CD4-positive, alpha-beta memory T cell (primary cell): ENCODE results near the gene GNG4. TPM values are rescaled to one million over a fixed set of nuclear protein-coding genes. Genes with fewer than 3 reads are reported as not detected.
"Not testable (repeated sequence)": the region's sequence is repeated elsewhere in the genome, so short reads cannot be mapped to it uniquely, and the experiment has no call there.

Experiments used
- CTCF ChIA-PET: fragments of 350-600 bp; sonication (Branson Sonifier 250); formaldehyde crosslinking; loops from one replicate; lab custom pipeline; 2021; ENCODE audit warnings: inconsistent platforms; ENCODE audit not compliant: partially characterized antibody; lab: Charles Lee
- POLR2A ChIA-PET: fragments of 350-600 bp; sonication (Branson Sonifier 250); formaldehyde crosslinking; loops from one replicate; lab custom pipeline; 2021; ENCODE audit not compliant: partially characterized antibody; lab: Charles Lee
- DNase-seq, 5 donors: peaks; one replicate each; pipeline versions ENCODE4 v3.0.0 to v3.0.0-alpha.2; 2020 to 2022; ENCODE audit warnings: mixed read lengths in 1 of 5
- H3K27ac ChIP-seq: one replicate; pipeline ENCODE4 v1.7.0; 2013; ENCODE audit warnings: low read depth, low read length
- H3K27me3 ChIP-seq: 2 replicates; pipeline ENCODE4 v1.7.0; 2013; ENCODE audit warnings: mild to moderate bottlenecking, low read length, moderate library complexity; ENCODE audit not compliant: insufficient read depth
- H3K36me3 ChIP-seq: 2 replicates; pipeline ENCODE4 v1.7.0; 2013; ENCODE audit warnings: mild to moderate bottlenecking, low read length, moderate library complexity; ENCODE audit not compliant: insufficient read depth
- H3K4me1 ChIP-seq: 2 replicates; pipeline ENCODE4 v1.7.0; 2013; ENCODE audit warnings: mild to moderate bottlenecking, low read length, moderate library complexity; ENCODE audit not compliant: insufficient read depth
- H3K4me3 ChIP-seq, 2 donors: one replicate each; pipeline ENCODE4 v1.7.0; 2013; ENCODE audit warnings: low read length in 2 of 2, mild to moderate bottlenecking in 1 of 2
- H3K9me3 ChIP-seq, 2 donors: one replicate each; pipeline ENCODE4 v1.7.0; 2013; ENCODE audit warnings: low read length in 2 of 2, control low read depth in 1 of 2; ENCODE audit not compliant: control insufficient read depth in 1 of 2
- H3K27ac Mint-ChIP-seq, 7 donors: one replicate each; pipeline ENCODE4 v1.8.0; 2020 to 2021; ENCODE audit warnings: mixed read lengths in 7 of 7, mild to moderate bottlenecking in 6 of 7, inconsistent platforms in 3 of 7, moderate library complexity in 3 of 7
- H3K27me3 Mint-ChIP-seq, 2 donors: one replicate each; pipeline ENCODE4 v1.8.0; 2020 to 2021; ENCODE audit warnings: mixed read lengths in 2 of 2
- H3K36me3 Mint-ChIP-seq, 2 donors: one replicate each; pipeline ENCODE4 v1.8.0; 2020 to 2021; ENCODE audit warnings: mixed read lengths in 2 of 2, inconsistent platforms in 1 of 2, mild to moderate bottlenecking in 1 of 2
- H3K4me1 Mint-ChIP-seq, 4 donors: one replicate each; pipeline ENCODE4 v1.8.0; 2020 to 2021; ENCODE audit warnings: mixed read lengths in 4 of 4, mild to moderate bottlenecking in 1 of 4
- H3K4me3 Mint-ChIP-seq, 8 donors: one replicate each; pipeline ENCODE4 v1.8.0; 2020 to 2021; ENCODE audit warnings: mixed read lengths in 8 of 8, mild to moderate bottlenecking in 7 of 8, moderate library complexity in 6 of 8, inconsistent platforms in 3 of 8
- H3K9me3 Mint-ChIP-seq, 8 donors: one replicate each; pipeline ENCODE4 v1.8.0; 2020 to 2021; ENCODE audit warnings: mixed read lengths in 8 of 8, mild to moderate bottlenecking in 5 of 8, inconsistent platforms in 3 of 8, moderate library complexity in 1 of 8
- intact Hi-C: fragments of 100-400 bp; cut with micrococcal nuclease; formaldehyde crosslinking; loops from one replicate; pipeline ENCODE4 v1.15.1; 2023
- polyA plus RNA-seq, 2 donors: library from polyadenylated mRNA; unstranded; fragments of 300-500 nt; fragmentation: Illumina TruSeq; gene quantifications; one replicate each; pipeline ENCODE4 v1.2.3, GENCODE V29; 2021
- total RNA-seq, 2 experiments: library from RNA; stranded (reverse); gene quantifications; one replicate each; pipeline ENCODE4 v1.2.3, GENCODE V29; 2021

Gene GNG4
- total and polyA plus RNA-seq, 4 experiments from 2014 or later: 0.19 TPM; not detected in 3

DNA sequence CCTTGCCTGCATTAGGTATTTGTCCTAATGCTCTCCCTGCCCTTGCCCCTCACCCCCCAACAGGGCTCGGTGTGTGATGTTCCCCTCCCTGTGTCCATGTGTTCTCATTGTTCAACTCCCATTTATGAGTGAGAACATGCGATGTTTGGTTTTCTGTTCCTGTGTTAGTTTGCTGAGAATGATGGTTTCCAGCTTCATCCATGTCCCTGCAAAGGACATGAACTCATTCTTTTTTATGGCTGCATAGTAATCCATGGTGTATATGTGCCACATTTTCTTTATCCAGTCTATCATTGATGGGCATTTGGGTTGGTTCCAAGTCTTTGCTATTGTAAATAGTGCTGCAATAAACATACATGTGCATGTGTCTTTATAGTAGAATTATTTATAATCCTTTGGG lies 11.0 kb downstream of the GNG4 start:
- H3K27me3 Mint-ChIP-seq, H3K9me3 Mint-ChIP-seq, H3K4me3 Mint-ChIP-seq, H3K27ac Mint-ChIP-seq, H3K9me3 ChIP-seq, DNase-seq, H3K27me3 ChIP-seq, H3K36me3 ChIP-seq, intact Hi-C loops, H3K36me3 Mint-ChIP-seq, H3K4me3 ChIP-seq, H3K27ac ChIP-seq: not testable (repeated sequence)
- peaks cover 18 to 30% (median 20%) of the 10 kb centered on the region in 4 donors for H3K4me1 Mint-ChIP-seq
- CTCF ChIA-PET: interaction anchor here (1.5 to 1.6 kb wide), 2 partner anchors 13 to 37 kb away, joined by 3 read pairs; no protein-coding TSS in a partner anchor
- peaks cover 23% of the 10 kb centered on the region for H3K4me1 ChIP-seq
- POLR2A ChIA-PET: interaction anchor here (1.0 kb wide), 1 partner anchor 10 kb away, joined by 3 read pairs; no protein-coding TSS in a partner anchor

DNA sequence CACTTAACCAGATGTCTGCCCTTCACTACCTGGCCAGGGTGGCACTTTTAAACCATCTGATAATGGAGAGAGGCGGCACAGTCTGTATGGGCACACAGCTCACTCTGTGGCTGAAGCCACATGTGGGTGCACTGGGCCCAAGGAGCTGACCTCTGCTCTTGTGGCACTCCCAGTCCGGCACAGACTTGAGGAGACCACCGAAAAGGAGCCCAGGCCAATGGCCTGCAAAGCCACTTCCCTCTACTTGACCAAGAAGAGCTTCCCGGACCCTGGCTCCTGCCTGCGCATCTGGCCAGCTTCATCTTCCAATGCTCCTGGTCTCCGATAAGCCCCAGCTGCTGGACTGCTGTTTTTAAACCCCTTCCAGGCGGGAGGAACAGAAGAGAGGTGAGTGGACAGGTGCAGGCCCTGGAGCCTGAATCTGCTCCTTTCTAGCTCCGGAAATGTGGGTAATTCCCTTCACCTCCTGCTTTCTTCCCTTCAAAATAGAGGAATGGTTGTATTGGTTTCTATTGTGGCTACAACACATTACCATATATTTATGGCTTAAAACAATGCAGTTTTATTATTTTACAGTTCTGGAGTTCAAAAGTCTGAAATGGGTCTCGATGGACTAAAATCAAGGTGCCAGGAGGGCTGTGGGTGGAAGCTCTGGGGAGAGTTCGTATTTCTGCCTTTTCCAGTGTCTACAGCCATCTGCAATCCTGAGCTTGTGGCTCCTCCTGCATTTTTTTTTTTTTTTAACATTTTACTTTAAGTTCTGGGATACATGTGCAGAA lies 11.6 kb downstream of the GNG4 start:
- intact Hi-C loops: no loop called here
- Histone ChIP-seq H3K4me3 (no peak overlapping the region), H3K9me3 (no peaks in the 10 kb centered on the region), H3K4me1 (peaks cover 17% of the 10 kb centered on the region), H3K36me3 (no peaks in the 10 kb centered on the region), H3K27ac (no peak overlapping the region), H3K27me3 (no peaks in the 10 kb centered on the region)
- H3K36me3 Mint-ChIP-seq: peaks cover 0 to 2% of the 10 kb centered on the region in 2 donors
- peaks cover 12 to 23% (median 15%) of the 10 kb centered on the region in 4 donors for H3K4me1 Mint-ChIP-seq
- POLR2A ChIA-PET: interaction anchor here (1.0 kb wide), 1 partner anchor 11 kb away, joined by 3 read pairs; no protein-coding TSS in a partner anchor
- H3K27ac Mint-ChIP-seq: no peak overlapping the region
- H3K27me3 Mint-ChIP-seq: peaks cover 2 to 3% of the 10 kb centered on the region in 2 donors
- CTCF ChIA-PET: interaction anchor here (0.8 to 1.6 kb wide), 3 partner anchors 10 to 36 kb away, joined by 3 read pairs; no protein-coding TSS in a partner anchor
- H3K4me3 Mint-ChIP-seq: no peak overlapping the region
- DNase-seq: no peak
- H3K9me3 Mint-ChIP-seq: no peaks in the 10 kb centered on the region

DNA sequence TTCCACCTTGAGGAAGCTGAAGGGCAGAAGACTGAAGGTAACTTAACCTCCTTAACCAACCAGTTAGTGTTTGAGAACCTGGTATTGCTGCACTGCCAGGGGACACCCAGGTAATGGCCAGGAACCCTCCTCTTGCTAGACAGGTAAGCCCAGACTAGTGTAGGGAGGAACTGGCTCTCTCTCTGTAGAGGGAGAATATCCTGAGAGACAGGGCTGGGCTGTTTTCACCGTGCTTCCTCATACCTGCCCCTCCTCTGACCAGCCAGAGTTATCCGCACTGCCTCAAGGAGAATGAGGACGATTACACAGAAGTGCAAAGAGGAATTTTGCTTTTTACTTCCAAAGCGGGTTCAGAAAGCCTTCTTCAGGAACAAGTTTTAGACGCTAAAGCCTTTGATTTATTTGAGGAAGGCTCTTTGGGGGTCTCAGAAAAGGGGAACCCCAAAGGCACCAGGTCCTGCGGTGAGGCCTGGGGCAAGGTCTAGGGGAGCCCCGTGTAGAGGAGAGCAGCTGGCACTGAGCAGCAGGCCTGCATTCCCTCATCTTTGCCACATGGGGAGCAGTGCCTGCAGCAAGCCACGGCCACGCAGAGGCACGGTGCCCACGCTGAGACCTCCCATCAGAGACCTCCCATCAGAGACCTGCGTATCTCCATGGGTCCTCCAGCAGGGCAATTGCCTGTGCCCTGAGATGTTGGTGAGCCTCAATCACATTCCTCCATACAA lies 13.5 kb downstream of the GNG4 start:
- Histone ChIP-seq H3K9me3 (no peaks in the 10 kb centered on the region), H3K27ac (no peak overlapping the region), H3K4me3 (no peak overlapping the region), H3K27me3 (no peaks in the 10 kb centered on the region), H3K36me3 (no peaks in the 10 kb centered on the region), H3K4me1 (peaks cover 3% of the 10 kb centered on the region)
- no peak for DNase-seq
- no peaks in the 10 kb centered on the region for H3K36me3 Mint-ChIP-seq
- intact Hi-C loops: no loop called here
- POLR2A ChIA-PET: no interaction called here
- peaks cover 0 to 3% (median 0%) of the 10 kb centered on the region in 8 donors for H3K9me3 Mint-ChIP-seq
- peaks cover 4 to 9% of the 10 kb centered on the region in 2 donors for H3K27me3 Mint-ChIP-seq
- H3K27ac Mint-ChIP-seq: no peak overlapping the region
- H3K4me3 Mint-ChIP-seq: no peak overlapping the region
- CTCF ChIA-PET: no interaction called here
- peaks cover 1 to 8% (median 6%) of the 10 kb centered on the region in 4 donors for H3K4me1 Mint-ChIP-seq

DNA sequence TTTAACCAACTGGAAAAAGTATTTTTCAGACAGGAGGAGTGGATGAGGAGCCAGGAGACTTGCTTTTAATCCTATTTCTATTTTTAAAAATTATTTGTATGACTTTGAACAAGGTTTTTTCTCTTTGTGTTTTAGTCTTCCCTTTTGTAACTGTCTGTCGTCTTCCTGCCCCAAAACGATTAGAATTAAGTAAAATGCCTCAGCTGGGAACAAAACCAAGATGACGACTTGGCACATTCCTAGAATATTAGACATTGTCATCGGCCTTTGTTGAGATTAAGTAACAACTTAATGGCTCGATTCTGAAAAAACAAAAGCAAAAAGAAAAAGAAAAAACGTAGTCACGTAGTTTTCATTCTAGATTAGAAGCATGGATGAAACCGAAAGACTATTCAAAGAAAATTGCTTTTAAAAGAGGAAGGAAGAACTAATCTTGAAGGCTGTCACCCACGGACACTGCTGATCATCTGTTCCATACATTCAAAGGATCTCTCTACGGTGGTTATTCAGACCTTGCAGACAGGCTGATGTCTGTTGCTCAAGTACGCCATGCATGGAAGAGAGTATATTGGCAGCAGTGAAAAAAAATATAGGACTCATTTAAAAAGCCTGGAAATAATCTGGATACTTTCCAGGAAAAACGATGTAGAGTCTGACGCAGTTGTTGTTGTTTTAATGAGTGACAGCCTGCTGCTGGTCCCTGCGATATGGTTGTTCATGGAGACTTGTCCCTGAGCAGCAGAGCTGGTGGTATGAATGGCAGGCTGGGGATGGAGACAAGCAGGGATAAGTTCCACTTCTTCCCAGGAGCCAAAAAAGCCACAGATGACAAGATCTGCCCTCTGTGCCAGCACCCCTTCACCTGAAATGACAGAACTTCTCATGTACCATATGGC lies 16.8 kb downstream of the GNG4 start:
- peak overlapping the region in 2 of 7 donors; percentile 46 to 53 for H3K27ac Mint-ChIP-seq
- no peak for DNase-seq
- peaks cover 8 to 9% of the 10 kb centered on the region in 2 donors for H3K27me3 Mint-ChIP-seq
- Histone ChIP-seq H3K4me3 (no peak overlapping the region), H3K36me3 (no peaks in the 10 kb centered on the region), H3K4me1 (no peaks in the 10 kb centered on the region), H3K27ac (no peak overlapping the region), H3K27me3 (no peaks in the 10 kb centered on the region), H3K9me3 (no peaks in the 10 kb centered on the region)
- CTCF ChIA-PET: interaction anchor here (1.4 kb wide), 2 partner anchors 35 to 119 kb away, joined by 3 to 4 read pairs; no protein-coding TSS in a partner anchor
- H3K9me3 Mint-ChIP-seq: peaks cover 0 to 3% (median 0%) of the 10 kb centered on the region in 8 donors
- peak overlapping the region in 2 of 8 donors; percentile 12 to 39 for H3K4me3 Mint-ChIP-seq
- peaks cover 0 to 6% (median 3%) of the 10 kb centered on the region in 4 donors for H3K4me1 Mint-ChIP-seq
- POLR2A ChIA-PET: no interaction called here
- intact Hi-C loops: no loop called here
- H3K36me3 Mint-ChIP-seq: no peaks in the 10 kb centered on the region

DNA sequence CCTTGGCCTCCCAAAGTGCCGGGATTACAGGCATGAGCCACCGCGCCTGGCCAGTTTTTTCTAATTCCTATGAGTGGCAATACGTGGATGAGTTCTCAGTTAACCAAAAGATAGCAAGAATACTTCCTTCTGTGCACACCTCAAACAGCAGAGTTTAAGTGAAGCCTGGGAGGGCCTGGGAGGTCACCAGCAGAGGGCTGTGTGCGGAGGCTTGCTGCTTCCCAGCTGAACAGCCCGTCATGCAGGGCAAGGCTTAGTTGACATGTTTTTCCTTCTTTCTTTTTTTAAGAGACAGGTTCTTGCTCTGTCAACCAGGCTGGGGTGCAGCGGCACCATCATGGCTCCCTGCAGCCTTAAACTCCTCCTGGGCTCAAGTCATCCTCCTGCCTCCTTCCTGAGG lies 17.8 kb downstream of the GNG4 start:
- H3K9me3 ChIP-seq: no peaks in the 10 kb centered on the region
- no peaks in the 10 kb centered on the region for H3K36me3 ChIP-seq
- Mint-ChIP-seq H3K36me3 (no peaks in the 10 kb centered on the region), H3K27ac (no peak overlapping the region), H3K4me1 (peaks cover 0 to 6% (median 3%) of the 10 kb centered on the region in 4 donors), H3K4me3 (no peak overlapping the region), H3K27me3 (peaks cover 8 to 9% of the 10 kb centered on the region in 2 donors), H3K9me3 (peaks cover 0 to 3% (median 0%) of the 10 kb centered on the region in 8 donors)
- H3K27ac ChIP-seq: no peak overlapping the region
- no peak for DNase-seq
- POLR2A ChIA-PET: no interaction called here
- CTCF ChIA-PET: interaction anchor here (1.4 kb wide), 1 partner anchor 118 kb away, joined by 4 read pairs; no protein-coding TSS in a partner anchor
- no peaks in the 10 kb centered on the region for H3K4me1 ChIP-seq
- no peaks in the 10 kb centered on the region for H3K27me3 ChIP-seq
- no peak overlapping the region for H3K4me3 ChIP-seq
- intact Hi-C loops: no loop called here

DNA sequence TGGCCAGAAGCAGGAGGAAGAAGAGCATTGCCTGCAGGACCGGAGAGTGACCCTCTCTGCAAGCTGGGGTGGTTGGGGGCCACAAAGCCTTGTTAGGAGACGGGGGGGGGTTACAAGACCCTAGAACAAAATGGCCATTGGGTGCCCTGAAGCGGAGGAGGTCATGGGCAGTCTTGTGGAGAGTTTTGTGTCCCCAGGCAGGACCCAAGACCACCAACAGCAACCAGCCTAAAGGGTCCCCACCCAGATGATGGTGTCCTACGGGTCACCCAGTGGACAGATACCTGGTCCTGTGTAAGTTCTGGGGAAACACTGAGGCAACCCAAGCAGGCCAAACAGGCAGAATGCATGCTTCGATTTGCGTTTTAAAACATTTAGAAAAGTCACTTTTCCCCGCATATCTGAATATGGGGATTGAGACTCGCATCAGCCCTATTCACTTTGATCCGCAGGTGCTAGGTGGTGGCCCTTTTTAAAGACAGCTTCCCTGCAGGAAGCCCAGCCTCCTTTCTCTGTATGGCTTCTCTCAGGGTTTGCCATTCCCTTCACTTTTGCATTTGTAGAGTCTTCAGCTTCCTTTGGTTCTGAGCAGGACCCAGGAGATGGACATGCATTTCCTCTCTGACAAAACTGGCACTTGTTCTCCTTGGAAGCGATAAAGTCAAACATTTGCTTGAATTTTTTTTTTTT lies 21.1 kb downstream of the GNG4 start:
- no peak for DNase-seq
- intact Hi-C loops: no loop called here
- H3K4me3 Mint-ChIP-seq: no peak overlapping the region
- no peak overlapping the region for H3K27ac Mint-ChIP-seq
- H3K36me3 ChIP-seq: no peaks in the 10 kb centered on the region
- H3K4me1 Mint-ChIP-seq: peaks cover 0 to 10% (median 4%) of the 10 kb centered on the region in 4 donors
- peaks cover 0 to 3% (median 0%) of the 10 kb centered on the region in 8 donors for H3K9me3 Mint-ChIP-seq
- peaks cover 7 to 13% of the 10 kb centered on the region in 2 donors for H3K27me3 Mint-ChIP-seq
- no peaks in the 10 kb centered on the region for H3K9me3 ChIP-seq
- ChIA-PET POLR2A (interaction anchor here (0.6 kb wide), 1 partner anchor 12 kb away, joined by 3 read pairs; no protein-coding TSS in a partner anchor), CTCF (interaction anchor here (0.7 kb wide), 1 partner anchor 93 kb away, joined by 3 read pairs; no protein-coding TSS in a partner anchor)
- no peaks in the 10 kb centered on the region for H3K27me3 ChIP-seq
- no peak overlapping the region for H3K27ac ChIP-seq
- no peak overlapping the region for H3K4me3 ChIP-seq
- no peaks in the 10 kb centered on the region for H3K36me3 Mint-ChIP-seq
- H3K4me1 ChIP-seq: no peaks in the 10 kb centered on the region
